Frontal cortex (tissue), 4 donors: Measurements from ENCODE around the gene ADCY1. TPM values are rescaled to one million over a fixed set of nuclear protein-coding genes. Genes with fewer than 3 reads are reported as not detected.

ENCODE experiments used
- DNase-seq, 2 donors: peaks; one replicate each; pipeline ENCODE4 v3.0.0; 2012; ENCODE audit warnings: low spot score in 2 of 2
- FAIRE-seq: peaks from 2 replicates; lab custom pipeline; 2012; peaks lifted over from hg19 to GRCh38; lab: Jason Lieb, UNC
- total RNA-seq: library from RNA; depleted of rRNA; stranded (reverse); fragments of >200 nt; gene quantifications from one replicate; pipeline ENCODE4 v1.2.3, GENCODE V29; 2014
- donor health status: control.
- donor health status: control.
- donor health status: control.

The ADCY1 gene
- total RNA-seq, 1 donor from 2014 or later: 92.1 TPM

GRCh38 chr7:45575501-45576248 is 1.5 kb downstream of the ADCY1 start:
- FAIRE-seq: no peak
- DNase-seq: no peak

GRCh38 chr7:45576249-45576929 is 2.2 kb downstream of the ADCY1 start:
- FAIRE-seq: no peak

GRCh38 chr7:45578022-45578421 is 3.9 kb downstream of the ADCY1 start:
- FAIRE-seq (no peak), DNase-seq (no peak)

More at GRCh38 chr7:45576249-45576929, 2.2 kb downstream of the ADCY1 start:
- no peak for DNase-seq

- FAIRE-seq (no peak), DNase-seq (no peak)
These were observed 4.3 kb downstream of the ADCY1 start for GRCh38 chr7:45578467-45578866.

- DNase-seq (no peak), FAIRE-seq (no peak)
These were observed 5.2 kb downstream of the ADCY1 start for GRCh38 chr7:45579391-45579801.

GRCh38 chr7:45580053-45580872 is 6.1 kb downstream of the ADCY1 start:
- FAIRE-seq: no peak
- no peak for DNase-seq

DNA sequence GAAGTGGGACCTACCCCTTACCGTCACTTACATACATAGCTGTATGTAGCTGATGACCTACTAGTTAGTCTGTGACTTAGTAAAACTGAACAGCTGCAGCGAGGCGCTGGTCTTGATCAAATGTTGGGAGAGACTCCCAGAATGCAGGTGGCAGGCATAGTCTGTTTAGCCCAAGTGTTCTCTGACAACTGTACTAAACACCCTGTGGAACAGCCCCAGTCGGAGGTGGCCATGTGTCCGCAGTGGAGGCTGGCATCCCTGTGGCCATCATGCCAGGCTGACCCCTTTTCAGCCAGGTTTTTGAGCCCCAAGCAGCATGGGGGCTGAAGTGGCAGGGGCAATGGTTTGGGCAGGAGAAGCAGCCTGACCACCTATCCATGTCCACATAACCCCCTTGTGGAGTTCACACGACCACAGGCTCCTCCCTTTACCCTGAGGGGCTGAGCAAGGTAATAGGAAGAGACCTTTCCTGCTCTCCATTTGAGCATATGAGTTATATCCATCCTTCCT is 7.2 kb downstream of the ADCY1 start:
- DNase-seq (no peak), FAIRE-seq (no peak)

- no peak for DNase-seq
- FAIRE-seq: no peak
These were observed 8.1 kb downstream of the ADCY1 start for GRCh38 chr7:45582136-45582749.

GRCh38 chr7:45582868-45583277 is 8.7 kb downstream of the ADCY1 start:
- DNase-seq (no peak), FAIRE-seq (no peak)

DNA sequence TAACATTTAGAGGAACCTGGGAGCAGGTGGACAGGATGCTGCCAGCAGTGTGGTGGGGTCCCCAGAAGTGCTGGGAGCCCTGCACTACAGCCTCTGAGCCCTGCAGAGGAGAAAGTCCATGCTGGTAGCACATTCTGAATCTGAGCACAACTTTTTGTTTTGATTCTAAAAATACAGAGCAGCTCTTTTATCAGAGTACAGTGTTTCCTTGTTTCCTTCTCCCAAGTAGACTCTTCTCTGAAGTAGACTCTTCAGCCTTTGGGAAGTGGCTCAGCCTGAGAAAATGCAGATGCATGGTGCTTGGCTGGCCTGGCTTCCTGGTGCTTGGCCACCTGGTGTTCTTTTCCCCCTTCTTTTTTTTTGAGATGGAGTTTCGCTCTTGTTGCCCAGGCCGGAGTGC is 9.1 kb downstream of the ADCY1 start:
- no peak for FAIRE-seq
- DNase-seq: no peak

DNA sequence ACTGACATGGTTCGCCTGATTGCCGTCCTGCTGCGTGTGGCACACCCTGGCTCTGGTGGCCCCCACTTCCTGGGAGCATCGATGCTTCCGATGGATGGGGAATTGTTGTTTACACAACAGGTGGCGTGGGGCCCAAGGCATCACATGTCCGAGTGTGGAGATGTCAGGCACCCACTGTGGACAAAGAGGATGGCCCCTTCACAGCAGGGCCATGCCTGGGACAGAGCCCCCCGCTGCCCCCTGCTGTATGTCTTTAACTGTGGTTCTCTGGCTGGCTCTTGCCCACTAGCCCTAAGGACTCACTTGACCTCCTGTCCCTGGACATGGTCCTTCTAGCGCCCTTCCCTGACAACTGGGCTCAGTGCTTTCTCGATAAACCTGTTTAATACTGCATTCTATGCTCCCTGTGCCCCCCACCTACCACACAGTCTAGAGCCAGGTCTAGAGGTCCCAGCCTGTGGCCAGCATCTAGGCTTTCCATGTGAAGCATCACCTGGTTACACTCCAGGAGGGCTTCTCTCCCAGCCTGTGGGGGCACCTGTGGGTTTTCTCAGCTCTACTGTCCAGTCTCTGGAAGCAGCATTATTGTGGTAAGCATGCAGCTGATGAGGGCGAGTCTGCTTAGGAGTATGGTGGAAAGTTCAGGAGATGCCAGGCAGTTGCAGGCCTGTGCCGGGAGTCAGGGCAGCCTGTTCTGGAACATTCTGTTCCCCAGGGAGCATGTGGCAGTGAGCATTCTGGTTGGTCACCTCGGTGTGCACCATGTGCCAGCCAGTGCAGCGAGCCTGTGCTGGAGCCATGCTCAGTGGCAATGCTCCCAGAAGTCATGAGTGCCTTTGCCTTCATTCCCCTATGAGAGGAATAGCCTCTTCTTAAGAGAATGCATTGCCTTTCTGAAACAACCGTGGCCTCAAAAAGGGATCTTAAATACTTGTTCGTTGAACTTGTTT is 10.4 kb downstream of the ADCY1 start:
- DNase-seq: no peak
- no peak for FAIRE-seq

GRCh38 chr7:45585628-45586027 is 11.5 kb downstream of the ADCY1 start:
- DNase-seq (no peak), FAIRE-seq (no peak)

GRCh38 chr7:45586542-45587520 is 12.7 kb downstream of the ADCY1 start:
- DNase-seq (no peak), FAIRE-seq (no peak)

- FAIRE-seq (no peak), DNase-seq (no peak)
These were observed 14.3 kb downstream of the ADCY1 start for GRCh38 chr7:45588466-45588865.

DNA sequence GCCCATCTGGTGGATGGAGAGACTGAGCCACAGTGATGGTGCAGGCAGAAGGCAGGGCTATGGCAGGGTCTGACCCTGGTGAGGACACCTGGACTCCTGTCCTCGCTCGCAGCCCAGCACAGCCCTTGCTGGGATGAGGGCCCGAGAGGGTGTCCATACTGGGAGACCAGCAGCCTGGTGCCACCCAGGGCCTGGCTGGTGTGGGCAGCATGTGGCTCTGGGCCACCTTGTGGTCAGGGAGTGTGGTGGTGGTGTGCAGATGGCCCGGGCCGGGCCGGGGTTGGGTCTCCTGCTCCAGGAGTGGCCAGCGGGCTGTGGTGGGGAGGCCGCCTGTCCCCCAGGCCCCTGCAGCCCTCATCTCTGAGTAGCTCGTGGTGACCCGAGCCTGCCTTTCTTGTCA is 14.9 kb downstream of the ADCY1 start:
- no peak for FAIRE-seq
- DNase-seq: no peak

DNA sequence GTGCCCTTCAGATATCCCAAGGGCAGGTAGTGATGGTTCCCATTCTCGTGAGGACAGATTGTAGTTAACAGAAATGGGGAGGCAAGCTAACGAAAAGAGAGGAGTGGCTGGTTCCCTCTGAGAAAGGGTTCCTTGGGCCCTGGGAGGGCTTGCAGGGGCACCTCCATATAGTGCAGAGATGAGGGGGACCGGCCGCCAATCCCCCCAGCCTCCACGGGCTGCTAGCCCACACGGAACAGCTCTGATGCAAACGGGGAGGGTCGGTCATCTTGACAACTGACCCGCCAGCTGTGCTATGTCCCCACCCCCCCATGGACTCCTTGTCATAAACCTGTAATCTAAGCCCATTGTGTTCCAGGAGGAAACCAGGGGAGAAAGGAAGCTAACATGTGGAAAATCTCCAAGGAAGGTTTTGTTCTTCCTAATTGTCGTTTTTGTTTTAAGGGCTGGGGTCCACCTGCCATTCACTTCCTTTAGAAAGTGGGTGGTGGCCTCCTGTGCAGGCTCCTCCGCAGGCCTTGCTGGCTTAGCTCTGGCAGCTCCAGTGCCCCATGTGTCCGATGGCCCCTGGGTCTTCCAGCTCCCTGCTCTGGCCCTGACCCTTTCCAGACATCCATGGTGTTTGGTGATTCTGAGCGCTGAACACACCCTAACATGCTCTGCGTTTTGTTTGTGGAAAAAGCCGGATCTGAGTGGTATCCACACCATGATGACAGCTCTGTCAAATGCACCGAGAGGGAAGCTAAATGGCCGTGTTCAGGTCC is 15.9 kb downstream of the ADCY1 start:
- no peak for FAIRE-seq
- DNase-seq: no peak

GRCh38 chr7:45590679-45591057 is 16.5 kb downstream of the ADCY1 start:
- DNase-seq: no peak

More at GRCh38 chr7:45590679-45591057, 16.5 kb downstream of the ADCY1 start:
- FAIRE-seq: no peak
